ENCODE results near the gene ZNF8. TPM values are rescaled to one million over a fixed set of nuclear protein-coding genes. Genes with fewer than 3 reads are reported as not detected.

ZNF8 gene
- total and polyA plus RNA-seq, 7 donors: 0.35 to 2.5 (median 1.5) TPM

GRCh38 chr19:58262922-58263296 is 15.8 kb upstream of the ZNF8 start:
- Histone ChIP-seq H3K27ac (no peak overlapping the region), H3K4me3 (no peak overlapping the region), H3K9me3 (peaks cover 96% of the 10 kb centered on the region), H3K36me3 (ENCODE audit: insufficient read depth in 1 of 2, low read depth in 1 of 2) (peaks cover 29 to 43% of the 10 kb centered on the region in 2 donors), H3K4me1 (no peaks in the 10 kb centered on the region), H3K27me3 (ENCODE audit: insufficient read depth in 3 of 3, low read length in 2 of 3) (no peaks in the 10 kb centered on the region)
- DNase-seq (no peak), ATAC-seq (no peak)
- intact Hi-C loops (cut with DNase I): no loop called here
- WGBS, 3 donors: 97 to 99% (median 97%) methylated on average over 7 of the region's 7 CpGs
- no peak for TF ChIP-seq CTCF (IDR thresholded peaks at IDR 0.05)

- ATAC-seq (no peak), DNase-seq (no peak)
- peaks cover 16 to 29% of the 10 kb centered on the region in 2 donors for H3K36me3 ChIP-seq (ENCODE audit: insufficient read depth in 1 of 2, low read depth in 1 of 2)
- H3K27me3 ChIP-seq (ENCODE audit: insufficient read depth in 3 of 3, low read length in 2 of 3): no peaks in the 10 kb centered on the region
- 99 to 100% (median 100%) methylated on average over 3 of the region's 3 CpGs for WGBS, 3 donors
- no peak for TF ChIP-seq CTCF (IDR thresholded peaks at IDR 0.05)
- no peaks in the 10 kb centered on the region for H3K4me1 ChIP-seq
- no peak overlapping the region for H3K4me3 ChIP-seq
- peaks cover 98% of the 10 kb centered on the region for H3K9me3 ChIP-seq
- no peak overlapping the region for H3K27ac ChIP-seq
- intact Hi-C loops (cut with DNase I): no loop called here
These were observed 13.7 kb upstream of the ZNF8 start for GRCh38 chr19:58265100-58265499.

- 94 to 96% (median 94%) methylated on average over 3 of the region's 3 CpGs for WGBS, 3 donors
- peaks cover 98% of the 10 kb centered on the region for H3K9me3 ChIP-seq
- peaks cover 0 to under 1% of the 10 kb centered on the region in 2 donors for H3K36me3 ChIP-seq (ENCODE audit: insufficient read depth in 1 of 2, low read depth in 1 of 2)
These were observed 10.4 kb upstream of the ZNF8 start for GRCh38 chr19:58268344-58268743.

GRCh38 chr19:58274771-58275201 is 4.0 kb upstream of the ZNF8 start:
- H3K27ac ChIP-seq: no peak overlapping the region
- H3K36me3 ChIP-seq (ENCODE audit: insufficient read depth in 1 of 2, low read depth in 1 of 2): peaks cover 0 to 2% of the 10 kb centered on the region in 2 donors
- intact Hi-C loops (cut with DNase I): no loop called here
- H3K9me3 ChIP-seq: peaks cover 70% of the 10 kb centered on the region
- no peaks in the 10 kb centered on the region for H3K27me3 ChIP-seq (ENCODE audit: insufficient read depth in 3 of 3, low read length in 2 of 3)
- WGBS, 3 donors: 76 to 81% (median 80%) methylated on average over 2 of the region's 2 CpGs
- TF ChIP-seq CTCF (IDR thresholded peaks at IDR 0.05): no peak
- H3K4me1 ChIP-seq: no peaks in the 10 kb centered on the region
- ATAC-seq (no peak), DNase-seq (no peak)
- H3K4me3 ChIP-seq: no peak overlapping the region

More at GRCh38 chr19:58268344-58268743, 10.4 kb upstream of the ZNF8 start:
- TF ChIP-seq CTCF (IDR thresholded peaks at IDR 0.05): no peak
- DNase-seq (no peak), ATAC-seq (no peak)
- Histone ChIP-seq H3K27me3 (ENCODE audit: insufficient read depth in 3 of 3, low read length in 2 of 3) (no peaks in the 10 kb centered on the region), H3K4me3 (no peak overlapping the region), H3K27ac (no peak overlapping the region), H3K4me1 (no peaks in the 10 kb centered on the region)
- intact Hi-C loops (cut with DNase I): no loop called here

GRCh38 chr19:58275564-58275963 is 3.2 kb upstream of the ZNF8 start:
- Histone ChIP-seq H3K27me3 (ENCODE audit: insufficient read depth in 3 of 3, low read length in 2 of 3) (no peaks in the 10 kb centered on the region), H3K36me3 (ENCODE audit: insufficient read depth in 1 of 2, low read depth in 1 of 2) (peaks cover 0 to 2% of the 10 kb centered on the region in 2 donors), H3K9me3 (peaks cover 63% of the 10 kb centered on the region), H3K4me1 (no peaks in the 10 kb centered on the region), H3K27ac (no peak overlapping the region), H3K4me3 (no peak overlapping the region)
- no peak for TF ChIP-seq CTCF (IDR thresholded peaks at IDR 0.05)
- DNase-seq (no peak), ATAC-seq (no peak)
- WGBS, 3 donors: 93 to 98% (median 96%) methylated on average over 3 of the region's 3 CpGs
- intact Hi-C loops (cut with DNase I): no loop called here
